NT2/D1 (cell line): ENCODE results near the gene COMMD8.
A peak's percentile ranks its signal among the peaks of the same experiment; 100 is the strongest.

Experiments used
- DNase-seq: peaks from one replicate; pipeline ENCODE4 v3.0.0-alpha.2; 2011; ENCODE audit warnings: low read depth, low spot score
- H3K27me3 ChIP-seq: 2 replicates; pipeline ENCODE4 v1.6.0; 2011; ENCODE audit warnings: mild to moderate bottlenecking; ENCODE audit not compliant: insufficient read length, insufficient read depth
- H3K36me3 ChIP-seq: 2 replicates; pipeline ENCODE4 v1.6.1; 2011; ENCODE audit warnings: mild to moderate bottlenecking, low read length, mixed read lengths; ENCODE audit not compliant: insufficient read depth, insufficient read length
- H3K4me1 ChIP-seq: 2 replicates; pipeline ENCODE4 v1.5.1; 2011; ENCODE audit not compliant: insufficient read depth, insufficient read length
- H3K4me3 ChIP-seq: 2 replicates; pipeline ENCODE4 v1.5.1; 2011; ENCODE audit warnings: low read depth; ENCODE audit not compliant: insufficient read length
- H3K9ac ChIP-seq: 2 replicates; pipeline ENCODE4 v1.6.0; 2011; ENCODE audit warnings: low read depth; ENCODE audit not compliant: insufficient read length
- H3K9me3 ChIP-seq: 2 replicates; pipeline ENCODE4 v1.5.1; 2011; ENCODE audit warnings: mild to moderate bottlenecking, low read length; ENCODE audit not compliant: insufficient read depth
- SUZ12 ChIP-seq: IDR thresholded peaks from 2 replicates; pipeline ENCODE4 v1.6.1; 2011; ENCODE audit not compliant: insufficient read length, insufficient read depth; ENCODE audit errors: extremely low read depth
- YY1 ChIP-seq: IDR thresholded peaks from 2 replicates; pipeline ENCODE4 v1.6.1; 2011; ENCODE audit not compliant: insufficient read length, insufficient read depth
- ZNF274 ChIP-seq: IDR thresholded peaks from 2 replicates; pipeline ENCODE4 v1.6.1; 2011; ENCODE audit warnings: mild to moderate bottlenecking, low read depth, low read length

COMMD8 gene

GRCh38 chr4:47463235-47463956 lies at the start of gene COMMD8:
COMMD8 (minus strand) TSS chr4:47463702; CDS start chr4:47463651, 51 bp downstream.
- H3K4me3 ChIP-seq = peak within 1 kb of the TSS; percentile 67
- H3K9ac ChIP-seq = peak within 1 kb of the TSS; percentile 76
- peaks cover 2% of the 10 kb centered on the region for H3K4me1 ChIP-seq
- no peaks in the 10 kb centered on the region for H3K9me3 ChIP-seq
- peak; percentile 93 for DNase-seq
- H3K36me3 ChIP-seq = peaks cover 12% of the 10 kb centered on the region
- no peaks in the 10 kb centered on the region for H3K27me3 ChIP-seq
- TF ChIP-seq ZNF274 (no peak), SUZ12 (no peak)

GRCh38 chr4:47510506-47511143 lies 47.1 kb upstream of the COMMD8 start:
- no peak overlapping the region for H3K9ac ChIP-seq
- no peak for TF ChIP-seq ZNF274
- no peak for TF ChIP-seq YY1
- no peak for TF ChIP-seq SUZ12
- no peaks in the 10 kb centered on the region for H3K9me3 ChIP-seq
- no peaks in the 10 kb centered on the region for H3K4me1 ChIP-seq
- DNase-seq = no peak
- no peaks in the 10 kb centered on the region for H3K36me3 ChIP-seq
- no peaks in the 10 kb centered on the region for H3K27me3 ChIP-seq
- no peak overlapping the region for H3K4me3 ChIP-seq

- Histone ChIP-seq H3K9me3 (no peaks in the 10 kb centered on the region), H3K27me3 (no peaks in the 10 kb centered on the region), H3K9ac (no peak overlapping the region), H3K4me1 (no peaks in the 10 kb centered on the region), H3K36me3 (no peaks in the 10 kb centered on the region), H3K4me3 (no peak overlapping the region)
- TF ChIP-seq SUZ12 = no peak
- TF ChIP-seq ZNF274 = no peak
- no peak for TF ChIP-seq YY1
- DNase-seq = no peak
Measured at GRCh38 chr4:47505666-47506065, 42.2 kb upstream of the COMMD8 start.

GRCh38 chr4:47505147-47505546 lies 41.6 kb upstream of the COMMD8 start:
- H3K27me3 ChIP-seq = no peaks in the 10 kb centered on the region
- no peak overlapping the region for H3K4me3 ChIP-seq
- H3K9ac ChIP-seq = no peak overlapping the region
- no peak for DNase-seq
- no peaks in the 10 kb centered on the region for H3K4me1 ChIP-seq
- TF ChIP-seq SUZ12 = no peak
- no peak for TF ChIP-seq YY1
- TF ChIP-seq ZNF274 = no peak
- no peaks in the 10 kb centered on the region for H3K36me3 ChIP-seq
- H3K9me3 ChIP-seq = no peaks in the 10 kb centered on the region

- Histone ChIP-seq H3K4me1 (no peaks in the 10 kb centered on the region), H3K9ac (no peak overlapping the region), H3K9me3 (no peaks in the 10 kb centered on the region), H3K4me3 (no peak overlapping the region), H3K27me3 (no peaks in the 10 kb centered on the region), H3K36me3 (no peaks in the 10 kb centered on the region)
- no peak for TF ChIP-seq SUZ12
- no peak for TF ChIP-seq YY1
- TF ChIP-seq ZNF274 = no peak
- DNase-seq = no peak
Measured at GRCh38 chr4:47500776-47501175, 37.3 kb upstream of the COMMD8 start.

- H3K4me3 ChIP-seq = no peak overlapping the region
- no peaks in the 10 kb centered on the region for H3K27me3 ChIP-seq
- no peak overlapping the region for H3K9ac ChIP-seq
- no peaks in the 10 kb centered on the region for H3K4me1 ChIP-seq
- no peak for TF ChIP-seq YY1
- no peaks in the 10 kb centered on the region for H3K9me3 ChIP-seq
- no peaks in the 10 kb centered on the region for H3K36me3 ChIP-seq
- no peak for DNase-seq
Measured at GRCh38 chr4:47499700-47500099, 36.2 kb upstream of the COMMD8 start.

- Histone ChIP-seq H3K9ac (no peak overlapping the region), H3K4me3 (no peak overlapping the region), H3K36me3 (no peaks in the 10 kb centered on the region)
Measured at GRCh38 chr4:47498899-47499298, 35.4 kb upstream of the COMMD8 start.

More at GRCh38 chr4:47498899-47499298, 35.4 kb upstream of the COMMD8 start:
- no peaks in the 10 kb centered on the region for H3K9me3 ChIP-seq
- no peaks in the 10 kb centered on the region for H3K4me1 ChIP-seq
- DNase-seq = no peak
- TF ChIP-seq SUZ12 = no peak
- TF ChIP-seq ZNF274 = no peak
- TF ChIP-seq YY1 = no peak
- H3K27me3 ChIP-seq = no peaks in the 10 kb centered on the region
